NB4 (cell line): ENCODE data around the gene HLA-DMA.
A peak's percentile ranks its signal among the peaks of the same experiment; 100 is the strongest.

Source experiments
- MYC ChIP-seq: IDR thresholded peaks from 2 replicates; pipeline ENCODE4 v1.6.1; 2011; ENCODE audit warnings: low read depth, low read length
- TF ChIP-seq, protein P1 (sequence below): IDR thresholded peaks from one replicate; pipeline ENCODE4 v1.5.1; 2012; ENCODE audit warnings: low read depth, low read length

DNA sequence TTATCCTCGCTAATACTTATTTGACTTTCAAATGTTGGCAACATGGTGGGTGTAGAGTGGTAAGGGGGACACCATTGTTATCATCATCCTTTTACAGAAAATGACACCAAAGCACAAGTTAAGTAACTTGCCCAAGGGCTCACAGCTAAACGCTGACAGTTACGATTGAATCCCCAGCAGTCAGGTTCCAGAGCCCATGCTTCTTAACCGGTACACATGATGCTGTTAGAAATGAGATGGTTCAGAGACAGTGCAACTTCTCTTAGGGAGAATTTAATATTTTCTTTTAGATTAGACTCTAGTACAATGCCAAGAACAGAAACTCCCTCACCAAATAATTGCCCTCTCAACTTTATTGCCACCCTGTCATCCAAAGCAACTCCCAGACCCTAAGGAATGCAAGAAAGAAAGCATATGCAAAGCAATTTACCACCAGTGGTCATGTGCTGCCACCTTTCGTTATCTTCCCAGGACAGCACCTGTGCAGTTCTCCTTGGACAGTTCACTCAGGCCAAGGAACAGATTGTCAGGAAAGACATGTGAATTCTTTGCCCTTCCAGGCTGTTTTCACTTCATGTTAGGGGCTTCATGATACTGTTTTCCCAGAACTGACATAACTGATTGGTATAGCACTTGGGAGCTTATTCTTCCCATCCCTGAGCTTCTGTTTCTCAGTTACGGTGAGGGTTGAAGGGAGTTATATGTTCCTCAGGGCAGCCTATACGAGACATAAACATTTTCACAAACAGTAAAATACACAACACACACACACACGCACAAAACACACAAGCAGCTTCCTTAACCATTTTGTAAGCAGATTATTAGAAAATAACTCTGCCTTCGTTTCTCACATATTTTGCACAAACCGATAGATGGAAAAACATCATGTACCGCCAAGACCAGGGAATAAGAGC lies 5.1 kb downstream of the HLA-DMA start:
- TF ChIP-seq, protein P1, sequence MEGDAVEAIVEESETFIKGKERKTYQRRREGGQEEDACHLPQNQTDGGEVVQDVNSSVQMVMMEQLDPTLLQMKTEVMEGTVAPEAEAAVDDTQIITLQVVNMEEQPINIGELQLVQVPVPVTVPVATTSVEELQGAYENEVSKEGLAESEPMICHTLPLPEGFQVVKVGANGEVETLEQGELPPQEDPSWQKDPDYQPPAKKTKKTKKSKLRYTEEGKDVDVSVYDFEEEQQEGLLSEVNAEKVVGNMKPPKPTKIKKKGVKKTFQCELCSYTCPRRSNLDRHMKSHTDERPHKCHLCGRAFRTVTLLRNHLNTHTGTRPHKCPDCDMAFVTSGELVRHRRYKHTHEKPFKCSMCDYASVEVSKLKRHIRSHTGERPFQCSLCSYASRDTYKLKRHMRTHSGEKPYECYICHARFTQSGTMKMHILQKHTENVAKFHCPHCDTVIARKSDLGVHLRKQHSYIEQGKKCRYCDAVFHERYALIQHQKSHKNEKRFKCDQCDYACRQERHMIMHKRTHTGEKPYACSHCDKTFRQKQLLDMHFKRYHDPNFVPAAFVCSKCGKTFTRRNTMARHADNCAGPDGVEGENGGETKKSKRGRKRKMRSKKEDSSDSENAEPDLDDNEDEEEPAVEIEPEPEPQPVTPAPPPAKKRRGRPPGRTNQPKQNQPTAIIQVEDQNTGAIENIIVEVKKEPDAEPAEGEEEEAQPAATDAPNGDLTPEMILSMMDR: peak; percentile 60
- peak; percentile 43; the same call in 1 of the 2 replicates for TF ChIP-seq MYC
